Nephron progenitor cell (in vitro differentiated cells): ENCODE measurements around the gene HMG20A.
A peak's percentile ranks its signal among the peaks of the same experiment; 100 is the strongest.

ENCODE experiments used
- DNase-seq: peaks from one replicate; pipeline ENCODE4 v3.0.0; 2021
- H3K27ac Mint-ChIP-seq: 2 replicates; pipeline ENCODE4 v1.8.0; 2021; ENCODE audit warnings: mild to moderate bottlenecking, moderate library complexity, mixed read lengths
- H3K27me3 Mint-ChIP-seq: 2 replicates; pipeline ENCODE4 v1.8.0; 2021; ENCODE audit warnings: mild to moderate bottlenecking, low read depth, mixed read lengths; ENCODE audit not compliant: poor library complexity
- H3K36me3 Mint-ChIP-seq: 2 replicates; pipeline ENCODE4 v1.8.0; 2021; ENCODE audit warnings: low read depth, mixed read lengths
- H3K4me1 Mint-ChIP-seq: 2 replicates; pipeline ENCODE4 v1.8.0; 2021; ENCODE audit warnings: mixed read lengths
- H3K4me3 Mint-ChIP-seq: 2 replicates; pipeline ENCODE4 v1.8.0; 2021; ENCODE audit warnings: mild to moderate bottlenecking, moderate library complexity, mixed read lengths
- H3K9me3 Mint-ChIP-seq: 2 replicates; pipeline ENCODE4 v1.8.0; 2021; ENCODE audit warnings: mild to moderate bottlenecking, moderate library complexity, mixed read lengths
- TF ChIP-seq, protein P1 (sequence below): fragments of 200-600 bp; sonication (generic); IDR thresholded peaks from 2 replicates; pipeline ENCODE4 v1.5.0; 2021; ENCODE audit warnings: antibody characterized with exemption

The HMG20A gene

GRCh38 chr15:77418966-77419835 is 1.5 kb upstream of the HMG20A start:
- H3K4me3 Mint-ChIP-seq, result peak overlapping the region; percentile 97
- H3K4me1 Mint-ChIP-seq, result peaks cover 49% of the 10 kb centered on the region
- H3K27ac Mint-ChIP-seq, result peak overlapping the region; percentile 89
- TF ChIP-seq, protein P1, sequence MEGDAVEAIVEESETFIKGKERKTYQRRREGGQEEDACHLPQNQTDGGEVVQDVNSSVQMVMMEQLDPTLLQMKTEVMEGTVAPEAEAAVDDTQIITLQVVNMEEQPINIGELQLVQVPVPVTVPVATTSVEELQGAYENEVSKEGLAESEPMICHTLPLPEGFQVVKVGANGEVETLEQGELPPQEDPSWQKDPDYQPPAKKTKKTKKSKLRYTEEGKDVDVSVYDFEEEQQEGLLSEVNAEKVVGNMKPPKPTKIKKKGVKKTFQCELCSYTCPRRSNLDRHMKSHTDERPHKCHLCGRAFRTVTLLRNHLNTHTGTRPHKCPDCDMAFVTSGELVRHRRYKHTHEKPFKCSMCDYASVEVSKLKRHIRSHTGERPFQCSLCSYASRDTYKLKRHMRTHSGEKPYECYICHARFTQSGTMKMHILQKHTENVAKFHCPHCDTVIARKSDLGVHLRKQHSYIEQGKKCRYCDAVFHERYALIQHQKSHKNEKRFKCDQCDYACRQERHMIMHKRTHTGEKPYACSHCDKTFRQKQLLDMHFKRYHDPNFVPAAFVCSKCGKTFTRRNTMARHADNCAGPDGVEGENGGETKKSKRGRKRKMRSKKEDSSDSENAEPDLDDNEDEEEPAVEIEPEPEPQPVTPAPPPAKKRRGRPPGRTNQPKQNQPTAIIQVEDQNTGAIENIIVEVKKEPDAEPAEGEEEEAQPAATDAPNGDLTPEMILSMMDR, result no peak
- peak; percentile 63 for DNase-seq
- peaks cover 9% of the 10 kb centered on the region for H3K27me3 Mint-ChIP-seq
- no peaks in the 10 kb centered on the region for H3K9me3 Mint-ChIP-seq
- no peaks in the 10 kb centered on the region for H3K36me3 Mint-ChIP-seq

- peak within 1 kb of the TSS; percentile 99 for H3K4me3 Mint-ChIP-seq
- TF ChIP-seq, protein P1, result no peak
- H3K36me3 Mint-ChIP-seq, result no peaks in the 10 kb centered on the region
- no peaks in the 10 kb centered on the region for H3K9me3 Mint-ChIP-seq
- peaks cover 9% of the 10 kb centered on the region for H3K27me3 Mint-ChIP-seq
- H3K4me1 Mint-ChIP-seq, result peaks cover 54% of the 10 kb centered on the region
- peak within 1 kb of the TSS; percentile 99 for H3K27ac Mint-ChIP-seq
- peak; percentile 100 for DNase-seq
Observed at GRCh38 chr15:77419836-77420609, 665 bp upstream of the HMG20A start, which contains the start of gene PEAK1. TSS of gene PEAK1 (minus strand) at chr15:77420104. CDS start at chr15:77181926, 238,178 bp downstream.

GRCh38 chr15:77421370-77421700 is 647 bp downstream of the HMG20A start:
- H3K4me1 Mint-ChIP-seq, result peaks cover 58% of the 10 kb centered on the region
- peak overlapping the region; percentile 99 for H3K27ac Mint-ChIP-seq
- no peaks in the 10 kb centered on the region for H3K36me3 Mint-ChIP-seq
- H3K9me3 Mint-ChIP-seq, result no peaks in the 10 kb centered on the region
- H3K4me3 Mint-ChIP-seq, result peak overlapping the region; percentile 99
- no peak for DNase-seq
- H3K27me3 Mint-ChIP-seq, result peaks cover 9% of the 10 kb centered on the region
- TF ChIP-seq, protein P1, result no peak

DNA sequence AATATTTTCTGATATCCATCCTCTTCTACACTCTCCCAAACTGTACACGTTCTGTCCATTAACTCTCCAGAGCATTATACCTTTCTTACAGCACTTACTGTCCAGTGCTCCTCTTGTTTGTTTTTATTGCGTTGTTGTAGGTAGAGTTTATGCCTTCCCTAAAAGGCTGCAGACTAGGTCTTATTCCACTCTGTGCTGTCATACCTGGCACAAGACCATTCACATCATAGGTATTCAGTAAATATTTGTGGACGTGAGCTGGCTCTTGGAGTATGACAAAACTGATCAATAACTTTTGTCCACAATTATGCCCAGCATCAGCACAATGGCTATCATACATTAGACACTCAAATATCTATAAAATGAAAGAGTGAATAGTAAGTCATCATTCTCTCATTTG is 4.4 kb downstream of the HMG20A start:
- TF ChIP-seq, protein P1, result no peak
- no peak for DNase-seq
- peaks cover 52% of the 10 kb centered on the region for H3K4me1 Mint-ChIP-seq
- no peaks in the 10 kb centered on the region for H3K27me3 Mint-ChIP-seq
- no peaks in the 10 kb centered on the region for H3K9me3 Mint-ChIP-seq
- no peaks in the 10 kb centered on the region for H3K36me3 Mint-ChIP-seq
- H3K4me3 Mint-ChIP-seq, result no peak overlapping the region
- H3K27ac Mint-ChIP-seq, result no peak overlapping the region

- no peak for DNase-seq
- H3K27ac Mint-ChIP-seq, result peak overlapping the region; percentile 53
- H3K9me3 Mint-ChIP-seq, result no peaks in the 10 kb centered on the region
- H3K36me3 Mint-ChIP-seq, result no peaks in the 10 kb centered on the region
- TF ChIP-seq, protein P1, result no peak
- no peak overlapping the region for H3K4me3 Mint-ChIP-seq
- peaks cover 50% of the 10 kb centered on the region for H3K4me1 Mint-ChIP-seq
- H3K27me3 Mint-ChIP-seq, result no peaks in the 10 kb centered on the region
Observed at GRCh38 chr15:77426377-77426776, 5.7 kb downstream of the HMG20A start.
